Renal cortex interstitium (tissue), 11 donors: Measurements from ENCODE around the gene B4GALT1. TPM values are rescaled to one million over a fixed set of nuclear protein-coding genes. Genes with fewer than 3 reads are reported as not detected.
"Not testable (repeated sequence)": the region's sequence is repeated elsewhere in the genome, so short reads cannot be mapped to it uniquely, and the experiment has no call there.

Experiments
- DNase-seq, 11 donors: peaks; one replicate each; pipeline ENCODE4 v3.0.0-alpha.2; 2013; ENCODE audit warnings: low read depth in 9 of 11, low spot score in 4 of 11; ENCODE audit errors: extremely low read depth in 1 of 11
- polyA plus RNA-seq, 3 donors: library from polyadenylated mRNA; unstranded; fragments of 120-200 nt; gene quantifications; one replicate each; pipeline ENCODE4 v1.2.1, GENCODE V29; 2013; ENCODE audit not compliant: insufficient read length in 3 of 3

The B4GALT1 gene
- polyA plus RNA-seq, 3 donors = 102 to 154 (median 129) TPM

GRCh38 chr9:33167972-33168461 is 881 bp upstream of the B4GALT1 start:
- no peak for DNase-seq

- no peak for DNase-seq
Observed at GRCh38 chr9:33166231-33167083, 679 bp downstream of the B4GALT1 start.

GRCh38 chr9:33165263-33166151 is 1.6 kb downstream of the B4GALT1 start:
- peak in 1 of 11 donors; percentile 32 for DNase-seq

GRCh38 chr9:33164921-33165262 is 2.2 kb downstream of the B4GALT1 start:
- not testable (repeated sequence) for DNase-seq

GRCh38 chr9:33164138-33164809 is 2.9 kb downstream of the B4GALT1 start:
- no peak for DNase-seq

- DNase-seq = no peak
Observed at GRCh38 chr9:33163433-33164137, 3.6 kb downstream of the B4GALT1 start.

- no peak for DNase-seq
Observed at GRCh38 chr9:33162721-33163311, 4.3 kb downstream of the B4GALT1 start.

GRCh38 chr9:33161589-33162132 is 5.5 kb downstream of the B4GALT1 start:
- peak in 1 of 11 donors; percentile 33 for DNase-seq

- peak in 1 of 11 donors; percentile 46 for DNase-seq
Observed at GRCh38 chr9:33161011-33161588, 6.0 kb downstream of the B4GALT1 start.

- DNase-seq = not testable (repeated sequence)
Observed at GRCh38 chr9:33160446-33160845, 6.7 kb downstream of the B4GALT1 start.

- no peak for DNase-seq
Observed at GRCh38 chr9:33159777-33160127, 7.4 kb downstream of the B4GALT1 start.

- DNase-seq = peak in 1 of 11 donors; percentile 53
Observed at GRCh38 chr9:33158843-33159776, 8.0 kb downstream of the B4GALT1 start.

- DNase-seq = no peak
Observed at GRCh38 chr9:33157960-33158842, 8.9 kb downstream of the B4GALT1 start.

GRCh38 chr9:33155393-33155792 is 11.7 kb downstream of the B4GALT1 start:
- no peak for DNase-seq

- no peak for DNase-seq
Observed at GRCh38 chr9:33154371-33154770, 12.8 kb downstream of the B4GALT1 start.

GRCh38 chr9:33153666-33154065 is 13.5 kb downstream of the B4GALT1 start:
- no peak for DNase-seq
